Transverse colon (tissue), 4 donors: ENCODE measurements around the gene EDC3. TPM values are rescaled to one million over a fixed set of nuclear protein-coding genes. Genes with fewer than 3 reads are reported as not detected.

Experiments
- DNase-seq: peaks from one replicate; pipeline ENCODE4 v3.0.0-alpha.2; 2019
- H3K27ac ChIP-seq, 4 donors: fragments of 200-600 bp; sonication (generic); 2 replicates each; pipeline ENCODE4 v1.5.1; 2016 to 2018; ENCODE audit warnings: inconsistent platforms in 4 of 4
- H3K27me3 ChIP-seq: fragments of 200-600 bp; sonication (generic); 2 replicates; pipeline ENCODE4 v1.5.1; 2017; ENCODE audit warnings: inconsistent platforms
- H3K36me3 ChIP-seq, 4 donors: fragments of 200-600 bp; sonication (generic); 2 replicates each; pipeline ENCODE4 v1.5.1; 2017 to 2019; ENCODE audit warnings: inconsistent platforms in 4 of 4
- H3K4me1 ChIP-seq, 4 donors: fragments of 200-600 bp; sonication (generic); 2 replicates each; pipeline ENCODE4 v1.5.1; 2017 to 2020; ENCODE audit warnings: inconsistent platforms in 4 of 4
- H3K4me3 ChIP-seq, 4 donors: fragments of 200-600 bp; sonication (generic); 1 replicate in 1 of 4; 2 replicates in 3 of 4; pipeline versions ENCODE4 v1.5.1 to v1.6.1; 2017 to 2019; ENCODE audit warnings: inconsistent platforms in 4 of 4
- H3K9me3 ChIP-seq, 2 donors: fragments of 200-600 bp; sonication (generic); 2 replicates each; pipeline ENCODE4 v1.5.1; 2017 to 2019; ENCODE audit warnings: inconsistent platforms in 2 of 2
- CTCF ChIP-seq, 5 experiments: fragments of 200-600 bp in 3 of 5; fragments of 450-650 bp in 2 of 5; sonication (generic) in 3 of 5; IDR thresholded peaks; 1 replicate in 2 of 5; 2 replicates in 3 of 5; pipeline ENCODE4 v1.5.1; 2016 to 2017; ENCODE audit warnings: antibody characterized with exemption in 5 of 5, inconsistent platforms in 3 of 5, mild to moderate bottlenecking in 2 of 5, moderate library complexity in 1 of 5
- EP300 ChIP-seq: sonication (generic); formaldehyde crosslinking; IDR thresholded peaks from one replicate; pipeline ENCODE4 v1.6.1; 2017; ENCODE audit warnings: antibody characterized with exemption, low read depth
- POLR2A ChIP-seq: fragments of 450-650 bp; IDR thresholded peaks from one replicate; pipeline ENCODE4 v1.6.1; 2016; ENCODE audit warnings: antibody characterized with exemption, mild to moderate bottlenecking, moderate library complexity
- POLR2AphosphoS5 ChIP-seq, 3 donors: sonication (generic); formaldehyde crosslinking; IDR thresholded peaks; one replicate each; pipeline ENCODE4 v1.6.1; 2016; ENCODE audit warnings: antibody characterized with exemption in 3 of 3
- WGBS, 2 donors: methylation state at CpG; one replicate each; pipeline ENCODE4 v1.1.5; 2018; ENCODE audit warnings: low coverage in 1 of 2; 5-methylcytosine and 5-hydroxymethylcytosine counted together
- in situ Hi-C, 4 donors: fragments of 200-750 bp; cut with MboI; loops; one replicate each; pipeline versions ENCODE4 v1.15.0 to v1.15.1; 2017; ENCODE audit warnings: low sequenced_read_pairs in 3 of 4, low pct_ligation_motif_present in 1 of 4, low pct_unique_long_range_greater_than_20kb in 1 of 4
- intact Hi-C: fragments of 100-400 bp; cut with DNase I; formaldehyde crosslinking; loops from one replicate; pipeline ENCODE4 v1.15.1; 2023; ENCODE audit warnings: low total_unique reads
- total RNA-seq, 4 donors: library from RNA; depleted of rRNA; stranded (reverse); fragments of >200 nt; gene quantifications; one replicate each; pipeline ENCODE4 v1.1.0, GENCODE V29; 2016

Gene EDC3
- total RNA-seq, 4 donors from 2014 or later = 23.2 to 112 (median 29.4) TPM

- WGBS, 2 donors = 84% methylated on average over 10 of the region's 11 CpGs; no CpG with 5 or more reads in 1 of the 2 donors
- Histone ChIP-seq H3K4me3 (no peak overlapping the region), H3K4me1 (peaks cover 4 to 9% (median 9%) of the 10 kb centered on the region in 4 donors), H3K9me3 (no peaks in the 10 kb centered on the region), H3K27ac (no peak overlapping the region), H3K27me3 (no peaks in the 10 kb centered on the region), H3K36me3 (no peaks in the 10 kb centered on the region)
- TF ChIP-seq EP300 (no peak), POLR2A (no peak), POLR2AphosphoS5 (IDR thresholded peaks at IDR 0.05) (no peak), CTCF (IDR thresholded peaks at IDR 0.05) (no peak)
- no peak for DNase-seq
- in situ Hi-C loops = no loop called here
- intact Hi-C loops = no loop called here
These were observed 91.8 kb downstream of the EDC3 start for GRCh38 chr15:74603789-74604705.

GRCh38 chr15:74603026-74603788, 92.6 kb downstream of the EDC3 start:
- intact Hi-C loops = no loop called here
- no peak for DNase-seq
- H3K27ac ChIP-seq = no peak overlapping the region
- H3K4me3 ChIP-seq = no peak overlapping the region
- no peak for TF ChIP-seq POLR2A
- TF ChIP-seq POLR2AphosphoS5 (IDR thresholded peaks at IDR 0.05) = no peak
- TF ChIP-seq CTCF (IDR thresholded peaks at IDR 0.05) = no peak
- TF ChIP-seq EP300 = no peak
- in situ Hi-C loops = no loop called here
- H3K4me1 ChIP-seq = peaks cover 4 to 14% (median 11%) of the 10 kb centered on the region in 4 donors
- 93 to 100% methylated on average over 1 to 12 of the region's 13 CpGs for WGBS, 2 donors
- H3K27me3 ChIP-seq = no peaks in the 10 kb centered on the region
- H3K9me3 ChIP-seq = no peaks in the 10 kb centered on the region
- no peaks in the 10 kb centered on the region for H3K36me3 ChIP-seq

- H3K9me3 ChIP-seq = no peaks in the 10 kb centered on the region
- intact Hi-C loops = no loop called here
These were observed 96.7 kb downstream of the EDC3 start for GRCh38 chr15:74599156-74599555.

More at GRCh38 chr15:74599156-74599555, 96.7 kb downstream of the EDC3 start:
- Histone ChIP-seq H3K27me3 (no peaks in the 10 kb centered on the region), H3K27ac (peak overlapping the region; percentile 88 to 91 (median 88)), H3K4me3 (peak overlapping the region; percentile 39 to 64 (median 48)), H3K4me1 (peaks cover 7 to 20% (median 13%) of the 10 kb centered on the region in 4 donors), H3K36me3 (no peaks in the 10 kb centered on the region)
- in situ Hi-C loops = no loop called here
- no peak for DNase-seq
- 71% methylated on average over 15 of the region's 15 CpGs; no CpG with 5 or more reads in 1 of the 2 donors for WGBS, 2 donors
- TF ChIP-seq CTCF (IDR thresholded peaks at IDR 0.05) = no peak
- TF ChIP-seq EP300 = no peak
- TF ChIP-seq POLR2A = no peak
- no peak for TF ChIP-seq POLR2AphosphoS5 (IDR thresholded peaks at IDR 0.05)
